Ureter (tissue), 1 donor: ENCODE data around the gene PFDN4. TPM values are rescaled to one million over a fixed set of nuclear protein-coding genes. Genes with fewer than 3 reads are reported as not detected.
"Not testable (repeated sequence)": the region's sequence is repeated elsewhere in the genome, so short reads cannot be mapped to it uniquely, and the experiment has no call there.

Source experiments
- DNase-seq: peaks from one replicate; pipeline ENCODE4 v3.0.0-alpha.2; 2020; ENCODE audit warnings: low spot score
- total RNA-seq: library from RNA; stranded (reverse); gene quantifications from one replicate; pipeline ENCODE4 v1.2.4, GENCODE V29; 2023
- donor health status: DM: yes; HTN: yes; CAD: no.

PFDN4 gene
- total RNA-seq, 1 donor from 2014 or later: 25.3 TPM

DNA sequence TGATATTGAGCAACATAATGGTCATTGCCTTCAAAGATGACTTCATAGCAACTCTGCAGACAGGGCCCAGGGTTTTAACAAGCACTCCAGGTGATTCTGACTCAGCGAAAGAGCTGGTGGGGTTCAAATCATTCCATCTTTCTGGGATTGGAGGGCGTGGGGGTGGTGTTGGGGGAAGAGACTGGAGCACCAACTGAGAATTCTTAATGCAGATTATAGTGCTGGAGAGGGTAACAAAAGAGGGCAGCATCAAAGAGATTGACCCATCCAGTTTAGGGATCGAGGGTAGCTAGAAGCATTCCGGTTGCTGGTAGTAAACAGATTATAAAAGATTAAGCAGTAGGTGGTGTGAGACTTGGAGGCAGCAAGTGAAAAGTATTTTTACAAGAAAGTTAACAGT lies 15.9 kb downstream of the PFDN4 start:
- no peak for DNase-seq

DNA sequence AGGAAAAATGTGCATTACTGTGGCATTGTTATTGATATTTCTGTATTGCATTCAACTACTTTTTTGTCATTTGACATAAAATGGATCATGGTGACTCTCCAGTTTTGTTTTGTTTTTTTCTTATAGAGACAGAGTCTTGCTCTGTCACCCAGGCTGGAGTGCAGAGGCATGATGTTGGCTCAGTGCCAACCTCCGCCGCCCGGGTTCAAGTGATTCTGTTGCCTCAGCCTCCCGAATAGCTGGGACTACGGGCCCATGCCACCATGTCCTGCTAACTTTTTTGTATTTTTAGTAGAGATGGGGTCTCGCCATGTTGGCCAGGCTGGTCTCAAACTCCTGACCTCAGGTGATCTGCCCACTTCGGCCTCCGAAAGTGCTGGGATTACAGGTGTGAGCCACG lies 16.8 kb downstream of the PFDN4 start:
- not testable (repeated sequence) for DNase-seq

DNA sequence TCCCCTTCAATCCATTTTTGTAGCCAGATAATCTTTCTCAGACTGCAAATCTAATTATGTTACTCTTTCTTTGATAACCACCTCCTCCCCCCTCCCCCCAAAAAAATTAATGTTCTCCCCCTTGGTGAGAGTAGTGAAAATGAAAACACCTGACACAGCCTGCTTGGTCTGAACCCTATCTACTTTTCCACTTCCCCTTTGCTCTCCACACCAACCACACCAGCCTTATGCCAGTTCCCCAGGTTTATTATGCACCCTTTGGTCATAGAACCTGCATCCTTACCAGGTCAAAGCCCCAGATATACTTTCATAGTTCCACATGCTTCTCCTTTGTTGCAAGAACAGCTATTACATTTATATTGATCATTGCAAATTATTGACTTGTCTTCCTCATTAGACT lies 19.4 kb downstream of the PFDN4 start:
- no peak for DNase-seq

DNA sequence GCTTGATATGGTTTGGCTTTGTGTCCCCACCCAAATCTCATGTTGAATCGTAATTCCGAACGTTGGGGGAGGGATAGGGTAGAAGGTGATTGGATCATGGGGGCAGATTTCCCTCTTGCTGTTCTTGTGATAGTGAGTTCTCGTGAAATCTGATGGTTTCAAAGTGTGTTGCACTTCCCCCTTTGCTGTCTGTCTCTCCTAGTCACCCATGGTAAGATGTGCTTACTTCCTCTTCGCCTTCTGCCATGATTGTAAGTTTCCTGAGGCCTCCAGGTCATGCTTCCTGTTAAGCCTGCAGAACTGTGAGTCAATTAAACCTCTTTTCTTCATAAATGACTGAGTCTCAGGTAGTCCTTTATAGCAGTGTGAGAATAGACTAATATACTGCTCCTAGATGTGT lies 19.9 kb downstream of the PFDN4 start:
- no peak for DNase-seq

DNA sequence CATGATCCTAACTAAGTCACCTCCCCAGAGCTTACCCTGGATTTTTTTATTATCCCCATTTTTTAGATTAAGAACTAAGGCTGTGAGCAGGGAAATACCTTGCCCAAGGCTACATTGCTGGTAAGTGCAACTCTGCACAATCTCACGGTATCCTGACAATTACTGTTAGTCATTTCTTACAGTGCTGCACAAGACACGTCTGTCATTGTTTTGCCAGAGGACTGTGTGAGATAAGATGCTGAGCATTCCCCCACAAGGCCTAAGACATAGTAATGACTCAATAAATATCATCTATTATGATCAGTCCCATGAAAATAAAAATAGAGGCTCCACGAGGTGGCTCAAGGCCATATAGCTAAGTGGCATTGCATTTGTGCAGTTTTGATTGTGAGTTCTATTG lies 21.0 kb downstream of the PFDN4 start:
- DNase-seq: no peak

DNA sequence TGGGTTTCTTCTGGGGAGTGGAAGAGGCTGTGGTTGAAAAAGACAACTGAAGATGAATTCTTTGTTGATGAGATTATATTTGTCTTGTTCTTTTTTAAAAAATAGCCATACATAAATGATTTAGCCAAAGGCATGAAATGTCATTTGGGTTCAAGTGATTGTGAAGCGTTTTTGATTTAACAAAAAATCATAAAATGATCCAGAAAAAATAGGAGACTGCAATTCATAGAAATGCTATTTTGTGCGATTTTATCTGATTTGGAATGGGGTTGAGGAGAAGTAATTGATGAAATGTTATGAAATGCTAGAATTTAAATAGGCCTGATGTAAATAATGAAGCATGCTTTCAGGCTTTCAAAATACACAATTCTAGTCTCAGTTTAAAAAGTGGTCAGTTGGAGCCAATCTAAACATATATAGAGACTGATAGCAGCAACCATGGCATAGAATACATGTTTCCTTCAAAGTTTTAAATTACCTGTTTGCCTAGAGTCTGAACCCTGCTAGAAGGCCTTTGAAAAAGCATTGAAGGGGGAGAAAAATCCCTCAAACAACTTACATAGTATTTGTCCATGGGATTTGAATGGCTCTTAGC lies 21.8 kb downstream of the PFDN4 start:
- DNase-seq: no peak

DNA sequence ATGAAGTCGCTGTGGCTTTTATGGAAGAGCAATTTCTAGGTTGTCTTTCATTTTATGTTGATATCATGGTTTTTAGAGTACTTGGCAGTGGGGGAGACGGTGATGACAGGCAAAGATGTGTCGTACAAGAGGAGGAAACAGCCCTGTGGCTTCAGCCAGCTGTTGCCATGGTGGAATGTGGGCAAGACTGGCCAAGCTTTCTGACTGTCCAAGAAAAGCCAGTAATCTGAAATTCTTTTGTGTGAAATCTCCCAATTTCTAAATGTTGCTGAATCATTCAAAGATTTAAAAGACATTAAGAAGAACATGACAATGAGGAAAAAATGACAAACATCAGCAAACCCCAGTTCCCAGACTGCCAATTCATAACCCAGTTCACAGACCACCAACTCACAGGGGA lies 23.1 kb downstream of the PFDN4 start:
- DNase-seq: no peak

DNA sequence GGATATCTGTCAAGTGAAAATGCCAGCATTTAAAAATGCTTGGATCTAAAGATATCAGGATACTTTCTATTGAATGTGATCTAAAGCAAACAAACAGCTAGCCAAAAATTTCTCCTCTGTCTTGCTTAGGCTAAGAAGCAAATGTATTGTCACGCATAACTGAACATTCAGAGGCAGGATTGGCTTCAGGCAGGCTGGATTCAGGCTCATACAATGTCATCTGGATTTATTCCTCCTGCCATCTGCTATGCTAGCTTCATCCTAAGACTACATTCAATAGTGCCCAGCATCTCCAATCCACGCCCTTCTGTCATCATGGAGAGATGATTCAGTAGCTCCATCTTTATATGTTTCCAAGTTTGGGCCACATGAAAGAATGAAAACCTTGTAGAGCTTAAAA lies 27.1 kb downstream of the PFDN4 start:
- no peak for DNase-seq

DNA sequence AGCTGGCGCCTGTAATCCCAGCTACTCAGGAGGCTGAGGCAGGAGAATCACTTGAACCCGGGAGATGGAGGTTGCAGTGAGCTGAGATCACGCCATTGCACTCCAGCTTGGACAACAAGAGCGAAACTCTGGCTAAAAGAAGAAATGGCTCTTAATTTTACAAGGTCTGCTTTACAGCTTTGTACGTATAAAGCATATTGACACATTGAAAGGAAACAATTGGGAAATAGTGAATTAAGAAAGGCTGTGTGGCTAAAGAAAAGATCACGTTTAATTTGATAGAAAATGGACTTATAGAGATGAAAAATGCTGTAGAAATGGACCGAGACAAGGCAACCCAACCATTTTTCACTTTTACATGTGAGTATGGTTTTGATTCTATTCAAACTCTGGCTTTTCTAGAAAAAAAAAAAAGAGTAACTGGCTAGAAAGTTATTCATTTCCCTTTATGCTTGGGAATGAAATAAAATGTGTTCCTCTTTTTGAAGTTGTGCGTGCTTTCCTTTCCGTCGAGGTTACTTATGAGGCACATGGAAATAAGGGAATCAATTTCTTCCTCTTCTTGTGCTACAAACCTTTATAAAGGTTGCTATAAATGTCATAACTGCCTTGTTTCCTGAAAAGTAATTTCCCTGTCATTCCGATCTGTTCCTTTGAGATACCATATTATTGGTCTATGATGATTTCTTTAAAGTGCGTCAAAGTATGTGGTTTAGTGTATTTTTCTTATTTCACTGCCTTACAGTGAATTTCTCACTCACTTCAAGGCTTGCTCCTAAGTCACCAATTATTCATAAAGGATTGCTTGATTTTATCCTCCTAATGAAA lies 29.4 kb downstream of the PFDN4 start:
- DNase-seq: no peak

DNA sequence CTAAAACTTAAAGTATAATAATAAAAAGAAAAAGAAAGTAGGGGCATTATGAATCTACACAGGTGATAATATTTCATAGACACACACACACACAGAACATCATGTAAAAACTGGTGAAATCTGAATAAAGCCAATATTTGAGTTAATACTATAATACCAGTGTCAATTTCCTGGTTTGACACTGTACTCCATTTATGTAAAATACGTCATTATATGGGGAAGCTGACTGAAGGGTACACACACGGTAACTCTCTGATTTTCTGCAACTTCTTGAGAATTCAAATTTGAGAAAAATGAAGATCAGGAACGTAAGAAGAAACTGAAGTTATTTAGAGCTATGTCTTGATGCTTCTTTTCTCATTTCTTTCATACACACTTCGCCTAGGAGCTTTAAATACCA lies 36.2 kb downstream of the PFDN4 start:
- DNase-seq: no peak

DNA sequence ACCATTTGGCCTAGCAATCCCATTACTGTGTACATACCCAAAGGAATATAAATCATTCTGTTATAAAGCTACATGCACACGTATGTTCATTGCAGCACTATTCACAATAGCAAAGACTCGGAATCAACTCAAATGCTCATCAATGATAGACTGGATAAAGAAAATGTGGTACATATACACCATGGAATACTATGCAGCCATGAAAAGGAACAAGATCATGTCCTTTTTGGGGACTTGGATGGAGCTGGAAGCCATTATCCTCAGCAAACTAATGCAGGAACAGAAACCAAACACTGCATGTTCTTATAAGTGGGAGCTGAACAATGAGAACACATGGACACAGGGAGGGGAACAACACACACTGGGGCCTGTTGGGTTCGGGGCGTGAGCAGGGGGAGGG lies 40.8 kb downstream of the PFDN4 start:
- DNase-seq: not testable (repeated sequence)

DNA sequence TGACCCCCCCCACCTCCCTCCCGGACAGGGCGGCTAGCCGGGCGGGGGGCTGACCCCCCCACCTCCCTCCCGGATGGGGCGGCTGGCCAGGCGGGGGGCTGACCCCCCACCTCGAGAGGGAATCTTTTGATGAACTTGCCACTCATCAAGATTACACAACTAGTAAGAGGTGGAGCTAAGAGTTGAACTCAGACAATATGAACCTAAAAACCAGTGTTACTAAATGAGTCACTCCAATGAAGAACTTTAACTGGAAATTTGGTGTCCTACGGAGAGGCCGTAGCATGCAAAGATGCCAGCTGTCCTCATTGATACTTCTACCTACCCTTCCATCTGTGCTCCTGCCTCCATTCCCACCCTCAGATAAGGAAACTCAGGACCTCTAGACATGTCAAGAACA lies 42.8 kb downstream of the PFDN4 start:
- no peak for DNase-seq

DNA sequence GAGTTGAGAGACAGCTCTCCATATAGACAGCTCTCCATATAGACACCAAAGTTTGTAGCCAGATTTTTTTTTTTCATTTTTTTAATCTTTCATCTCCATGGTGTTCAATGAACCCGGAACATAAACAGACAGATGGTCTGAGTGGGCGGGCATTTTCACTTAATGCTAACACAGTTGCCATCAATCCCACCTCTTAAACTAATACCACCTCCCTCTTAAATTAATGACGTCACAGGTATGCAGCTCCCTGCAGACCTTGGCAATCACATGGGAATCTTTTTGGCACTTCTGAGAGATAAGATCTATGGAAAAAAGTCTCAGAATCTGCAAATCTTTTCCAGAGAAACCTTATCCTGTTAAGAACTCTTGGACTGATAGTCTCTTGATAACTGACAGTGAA lies 43.2 kb downstream of the PFDN4 start:
- DNase-seq: no peak

DNA sequence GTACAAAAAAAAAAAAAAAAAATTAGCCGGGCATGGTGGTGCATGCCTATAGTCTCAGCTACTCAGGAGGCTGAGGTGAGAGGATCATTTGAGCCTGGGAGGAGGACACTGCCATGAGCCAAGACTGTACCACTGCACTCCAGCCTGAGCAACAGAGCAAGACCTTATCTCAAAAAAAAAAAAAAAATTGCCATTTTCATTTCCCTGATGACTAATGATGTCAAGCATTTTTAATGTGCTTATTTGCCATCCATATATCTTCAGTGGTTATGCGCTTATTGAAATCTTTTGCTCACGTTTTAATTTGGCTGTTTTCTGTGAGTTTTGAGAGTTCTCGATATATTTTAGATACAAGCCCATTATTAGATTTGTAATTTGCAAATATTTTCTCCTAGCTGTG lies 46.7 kb downstream of the PFDN4 start:
- DNase-seq: no peak

DNA sequence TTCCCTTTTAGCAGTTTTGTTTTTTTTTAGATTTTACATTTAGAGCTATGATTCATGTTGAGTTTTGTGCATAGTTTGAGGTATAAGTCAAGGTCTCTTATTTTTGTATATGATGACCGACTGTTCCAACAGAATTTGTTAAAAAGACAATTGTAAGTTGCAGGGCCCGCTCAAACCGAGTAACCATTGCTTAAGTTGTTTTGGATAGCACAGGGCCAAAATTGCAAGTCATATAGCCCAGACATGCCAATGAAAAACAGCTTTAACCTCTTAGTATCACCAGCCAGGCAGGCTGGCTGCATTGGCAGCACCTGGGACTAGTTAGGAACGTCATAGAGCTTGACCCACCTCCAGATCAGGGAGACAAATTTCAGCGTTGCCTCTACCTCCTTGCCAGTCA lies 47.3 kb downstream of the PFDN4 start:
- no peak for DNase-seq

DNA sequence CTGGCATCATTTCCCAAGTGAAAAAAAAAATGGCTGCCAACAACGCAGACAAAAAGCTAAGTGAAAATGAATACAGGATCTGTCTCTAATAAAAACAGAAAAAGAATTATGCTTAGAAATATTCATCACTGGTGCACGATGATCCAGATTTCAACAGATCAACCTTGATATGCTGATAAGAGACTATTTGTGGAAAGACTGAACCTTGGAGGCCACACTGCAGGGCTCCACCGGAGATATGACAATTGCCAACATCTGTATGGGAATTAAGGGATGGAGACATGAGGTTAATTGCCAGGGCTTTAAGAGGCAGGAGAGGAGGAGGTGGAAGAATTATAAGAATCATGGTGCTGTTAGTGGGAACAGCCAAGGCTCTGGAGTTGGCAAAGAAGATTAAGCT lies 48.3 kb downstream of the PFDN4 start:
- no peak for DNase-seq

DNA sequence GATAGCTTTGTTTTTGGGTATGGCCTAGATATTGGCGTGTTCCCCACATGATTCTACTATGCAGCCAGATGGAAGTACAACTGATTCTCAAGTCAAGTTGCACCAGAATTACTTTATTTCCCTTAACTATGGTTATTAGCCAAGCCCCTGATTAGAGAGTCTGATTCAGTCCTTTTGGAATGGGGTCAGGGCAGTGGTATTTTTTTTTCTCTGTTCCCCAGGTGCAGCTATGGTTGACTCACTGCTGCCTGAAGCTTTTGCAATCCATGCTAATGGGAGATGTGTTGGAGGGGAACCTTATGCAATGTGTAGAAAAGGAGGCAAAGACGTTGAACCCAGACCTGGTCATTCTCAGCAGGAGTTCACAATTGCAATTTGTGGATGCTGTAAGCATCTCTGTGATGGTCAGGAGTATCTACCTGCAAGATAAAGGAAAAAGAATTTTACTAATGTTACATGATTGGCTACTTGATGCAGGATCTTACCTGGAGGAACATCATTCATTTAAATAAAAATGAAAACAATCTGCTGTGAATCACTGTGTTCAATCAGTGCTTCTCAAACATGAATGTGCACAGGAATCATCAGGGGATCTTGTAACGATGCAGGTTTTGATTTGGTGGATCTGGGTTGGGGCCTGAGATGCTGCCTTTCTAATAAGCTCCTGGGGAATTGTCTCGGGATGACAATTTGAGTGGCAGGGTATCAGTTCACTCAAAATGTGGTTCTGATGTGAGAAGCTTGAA lies 49.4 kb downstream of the PFDN4 start:
- no peak for DNase-seq

DNA sequence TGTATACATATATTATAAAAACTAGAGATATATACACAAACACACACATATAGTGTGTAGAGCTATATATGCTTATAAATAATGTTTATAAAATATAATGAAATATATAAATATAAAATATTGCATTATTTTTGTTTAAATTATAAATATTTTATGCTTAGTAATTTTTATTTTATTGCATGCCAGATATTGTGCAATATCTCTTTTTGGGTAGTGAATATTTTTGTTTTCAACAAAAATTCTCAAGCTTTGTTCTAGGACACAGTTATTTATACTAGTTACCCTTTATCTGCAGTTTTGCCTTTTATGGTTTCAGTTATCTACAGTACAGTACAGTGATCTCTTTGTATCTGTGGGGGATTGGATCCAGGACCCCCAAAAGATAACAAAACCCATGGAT lies 52.2 kb downstream of the PFDN4 start:
- no peak for DNase-seq

DNA sequence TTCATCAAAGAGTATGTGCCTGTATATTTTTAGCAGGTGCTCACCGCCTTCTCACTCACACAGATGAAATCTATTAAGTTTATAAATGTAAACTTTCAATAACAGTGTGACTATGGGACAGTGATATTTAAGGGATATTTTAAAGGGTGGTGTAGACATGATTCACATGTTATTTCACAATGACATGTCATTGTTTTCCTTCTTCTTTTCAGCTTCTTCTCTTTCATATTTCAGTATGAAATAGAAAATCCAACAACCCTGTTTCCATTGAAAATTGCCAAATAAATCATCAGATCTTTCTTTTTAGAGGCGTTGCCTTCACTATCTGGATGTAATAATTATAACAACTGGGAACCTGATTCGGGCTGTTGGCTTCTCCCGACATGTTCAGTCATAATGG lies 54.8 kb downstream of the PFDN4 start:
- no peak for DNase-seq

DNA sequence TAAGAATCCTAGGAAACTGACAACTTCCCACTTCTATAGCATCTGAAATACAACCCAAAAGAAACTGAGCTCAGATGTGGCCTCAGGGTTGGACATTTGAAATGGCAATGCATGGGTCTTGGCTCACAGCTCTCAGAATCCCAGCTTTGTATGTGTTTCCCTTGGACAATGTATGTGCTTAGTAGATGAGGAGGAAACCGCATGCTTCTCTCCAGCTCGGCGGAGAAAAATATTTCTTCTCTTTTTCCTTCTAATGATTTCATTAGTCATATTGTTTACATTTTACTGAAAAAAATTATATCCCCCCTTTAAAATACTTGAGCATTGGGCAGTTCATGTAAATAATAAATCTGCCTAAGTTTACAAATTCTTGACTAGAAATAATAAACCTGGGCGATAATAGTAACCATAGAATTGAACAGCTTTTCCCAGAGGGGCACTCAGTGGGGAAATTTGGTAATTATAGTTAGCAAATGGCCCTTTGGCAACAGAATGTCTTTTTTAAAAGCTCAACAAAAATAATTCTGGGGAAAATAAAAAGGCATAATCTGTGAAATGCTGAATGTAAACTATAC lies 55.3 kb downstream of the PFDN4 start:
- DNase-seq: no peak

DNA sequence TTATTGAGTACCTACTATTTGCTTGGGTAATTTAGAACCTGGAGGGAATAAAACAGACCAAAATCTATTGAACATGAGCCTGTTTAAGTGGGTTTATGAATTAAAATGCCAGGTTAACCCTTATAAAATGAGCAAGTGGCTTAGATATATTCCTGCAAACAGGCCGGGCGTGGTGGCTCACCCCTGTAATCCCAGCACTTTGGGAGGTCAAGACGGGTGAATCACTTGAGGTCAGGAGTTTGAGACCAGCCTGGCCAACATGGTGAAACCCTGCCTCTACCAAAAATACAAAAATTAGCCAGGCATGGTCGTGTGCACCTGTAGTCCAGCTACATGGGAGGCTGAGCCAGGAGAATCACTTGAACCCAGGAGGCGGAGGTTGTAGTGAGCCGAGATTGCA lies 57.9 kb downstream of the PFDN4 start:
- not testable (repeated sequence) for DNase-seq

DNA sequence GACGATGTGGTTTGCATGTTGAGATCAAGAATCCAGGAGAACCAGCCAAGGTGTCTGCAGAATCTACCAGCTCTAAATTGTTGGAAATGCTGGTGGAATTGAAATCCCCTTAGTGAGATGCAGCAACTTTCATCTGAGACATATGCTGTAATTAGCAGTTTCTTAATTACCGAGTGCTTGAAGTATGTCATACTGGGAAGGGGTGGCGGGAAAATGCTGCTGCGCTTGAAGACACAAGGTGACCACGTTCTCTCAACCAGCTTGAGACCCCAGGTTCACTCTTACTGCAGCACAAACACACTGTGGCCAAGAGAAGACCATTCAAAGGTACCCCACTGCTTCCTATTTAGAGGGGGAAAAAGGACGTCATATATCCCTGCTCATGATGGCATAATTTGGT lies 59.0 kb downstream of the PFDN4 start:
- DNase-seq: no peak
